ENCODE measurements around the gene CNIH3.

CNIH3 gene

GRCh38 chr1:224594851-224595250 lies 21.3 kb upstream of the CNIH3 start:
- Mint-ChIP-seq H3K36me3 (no peaks in the 10 kb centered on the region), H3K4me1 (peaks cover 9% of the 10 kb centered on the region), H3K27me3 (no peaks in the 10 kb centered on the region), H3K27ac (no peak overlapping the region), H3K9me3 (no peaks in the 10 kb centered on the region), H3K4me3 (no peak overlapping the region)
- no peak for ATAC-seq

DNA sequence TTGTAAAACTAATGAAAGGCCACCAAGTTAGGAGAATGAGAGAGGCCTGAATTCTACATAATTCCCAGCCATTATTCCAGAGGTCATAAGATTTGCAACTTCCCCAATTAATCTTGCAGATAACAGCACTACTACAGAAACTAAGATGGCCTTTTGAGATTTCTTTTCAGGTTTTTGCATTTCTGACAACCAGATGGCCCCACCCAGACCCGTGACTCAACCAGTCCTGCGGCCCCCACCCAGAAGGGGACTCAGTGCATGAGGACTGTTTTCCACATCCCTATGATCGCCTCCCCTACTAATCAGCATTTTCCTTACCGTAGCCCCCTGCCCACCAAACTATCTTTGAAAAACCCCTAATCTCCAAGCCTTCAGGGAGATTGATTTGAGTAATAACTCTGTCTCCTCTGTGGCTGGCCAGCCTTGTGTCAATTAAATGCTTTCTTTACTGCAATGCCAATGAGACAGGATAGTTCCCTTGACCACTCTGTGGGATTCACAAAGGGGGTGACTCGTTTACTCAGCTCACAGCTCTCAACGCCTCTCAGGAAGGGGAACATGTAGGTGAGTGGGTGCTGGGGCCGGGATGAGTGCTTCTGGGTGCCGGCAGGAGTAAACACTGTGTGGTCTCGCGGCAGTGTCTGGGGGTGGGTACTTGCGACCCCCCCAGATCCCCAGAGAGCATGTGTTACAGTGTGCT lies 10.5 kb upstream of the CNIH3 start:
- Mint-ChIP-seq H3K4me3 (no peak overlapping the region), H3K36me3 (peaks cover 5% of the 10 kb centered on the region), H3K27me3 (peaks cover 56% of the 10 kb centered on the region), H3K9me3 (peaks cover 2% of the 10 kb centered on the region), H3K4me1 (no peaks in the 10 kb centered on the region), H3K27ac (no peak overlapping the region)
- no peak for ATAC-seq

GRCh38 chr1:224607188-224608148 lies 8.6 kb upstream of the CNIH3 start:
- Mint-ChIP-seq H3K27me3 (peaks cover 56% of the 10 kb centered on the region), H3K4me3 (no peak overlapping the region), H3K9me3 (peaks cover 2% of the 10 kb centered on the region), H3K36me3 (peaks cover 5% of the 10 kb centered on the region), H3K4me1 (no peaks in the 10 kb centered on the region), H3K27ac (no peak overlapping the region)
- ATAC-seq: no peak

GRCh38 chr1:224609333-224609732 lies 6.8 kb upstream of the CNIH3 start:
- Mint-ChIP-seq H3K4me3 (no peak overlapping the region), H3K4me1 (no peaks in the 10 kb centered on the region)

GRCh38 chr1:224612246-224612645 lies 3.9 kb upstream of the CNIH3 start:
- H3K36me3 Mint-ChIP-seq: no peaks in the 10 kb centered on the region
- H3K27me3 Mint-ChIP-seq: peaks cover 53% of the 10 kb centered on the region
- no peaks in the 10 kb centered on the region for H3K9me3 Mint-ChIP-seq
- H3K27ac Mint-ChIP-seq: no peak overlapping the region
- H3K4me3 Mint-ChIP-seq: no peak overlapping the region
- H3K4me1 Mint-ChIP-seq: peaks cover 8% of the 10 kb centered on the region
- no peak for ATAC-seq

More at GRCh38 chr1:224609333-224609732, 6.8 kb upstream of the CNIH3 start:
- no peak for ATAC-seq
- peaks cover 5% of the 10 kb centered on the region for H3K36me3 Mint-ChIP-seq
- peaks cover 58% of the 10 kb centered on the region for H3K27me3 Mint-ChIP-seq
- H3K27ac Mint-ChIP-seq: no peak overlapping the region
- H3K9me3 Mint-ChIP-seq: peaks cover 2% of the 10 kb centered on the region

DNA sequence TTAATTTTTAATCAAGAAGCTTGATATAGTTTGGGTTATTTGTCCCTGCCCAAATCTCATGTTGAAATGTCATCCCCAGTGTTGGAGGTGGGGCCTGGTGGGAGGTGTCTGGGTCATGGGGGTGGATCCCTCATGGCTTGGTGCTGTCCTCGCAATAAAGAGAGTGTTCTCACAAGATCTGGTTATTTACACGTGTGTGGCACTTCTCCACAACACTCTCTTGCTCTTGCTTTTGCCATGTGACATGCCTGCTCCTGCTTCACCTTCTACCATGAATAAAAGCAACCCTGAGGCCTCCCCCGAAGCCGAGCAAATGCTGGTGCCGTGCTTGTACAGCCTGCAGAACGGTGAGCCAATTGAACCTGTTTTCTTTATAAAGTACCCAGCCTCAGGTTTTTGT lies 2.6 kb upstream of the CNIH3 start:
- H3K9me3 Mint-ChIP-seq: no peaks in the 10 kb centered on the region
- H3K36me3 Mint-ChIP-seq: no peaks in the 10 kb centered on the region
- H3K27ac Mint-ChIP-seq: no peak overlapping the region
- H3K27me3 Mint-ChIP-seq: peaks cover 59% of the 10 kb centered on the region
- peaks cover 13% of the 10 kb centered on the region for H3K4me1 Mint-ChIP-seq
- no peak for ATAC-seq
- H3K4me3 Mint-ChIP-seq: no peak overlapping the region

- Mint-ChIP-seq H3K4me1 (peaks cover 13% of the 10 kb centered on the region), H3K4me3 (peak overlapping the region; percentile 44), H3K9me3 (peaks cover 6% of the 10 kb centered on the region), H3K27me3 (peaks cover 65% of the 10 kb centered on the region), H3K27ac (no peak overlapping the region), H3K36me3 (no peaks in the 10 kb centered on the region)
- no peak for ATAC-seq
Measured at GRCh38 chr1:224616756-224617409, 766 bp downstream of the CNIH3 start.

- Mint-ChIP-seq H3K36me3 (no peaks in the 10 kb centered on the region), H3K27ac (no peak overlapping the region), H3K4me1 (peaks cover 13% of the 10 kb centered on the region), H3K27me3 (peaks cover 70% of the 10 kb centered on the region), H3K4me3 (no peak overlapping the region), H3K9me3 (peaks cover 12% of the 10 kb centered on the region)
- no peak for ATAC-seq
Measured at GRCh38 chr1:224617410-224618355, 1.6 kb downstream of the CNIH3 start.

GRCh38 chr1:224619209-224619608 lies 3.1 kb downstream of the CNIH3 start:
- ATAC-seq: no peak
- Mint-ChIP-seq H3K27me3 (peaks cover 77% of the 10 kb centered on the region), H3K9me3 (peaks cover 12% of the 10 kb centered on the region), H3K4me1 (peaks cover 13% of the 10 kb centered on the region), H3K27ac (no peak overlapping the region), H3K36me3 (no peaks in the 10 kb centered on the region), H3K4me3 (no peak overlapping the region)

DNA sequence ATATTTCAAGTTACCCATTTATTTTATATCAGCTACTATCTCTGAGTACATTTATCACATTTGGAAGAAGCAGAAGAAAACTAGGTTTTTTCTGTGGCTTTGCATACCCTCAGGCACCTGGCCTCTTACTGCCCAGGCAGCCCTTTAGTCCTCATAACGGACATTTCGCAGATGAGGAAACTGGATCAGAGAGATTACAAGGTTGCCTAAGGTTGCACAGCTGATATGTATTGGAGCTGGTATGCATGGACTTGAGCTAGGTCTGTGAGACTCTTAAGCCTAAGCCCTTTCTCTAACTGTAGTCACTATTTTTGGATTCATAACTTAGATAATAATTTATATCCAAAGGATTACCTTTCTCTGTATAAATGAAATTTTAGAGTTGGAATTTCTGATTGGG lies 4.0 kb downstream of the CNIH3 start:
- Mint-ChIP-seq H3K27me3 (peaks cover 78% of the 10 kb centered on the region), H3K9me3 (peaks cover 12% of the 10 kb centered on the region), H3K36me3 (no peaks in the 10 kb centered on the region), H3K4me3 (no peak overlapping the region), H3K27ac (no peak overlapping the region), H3K4me1 (peaks cover 13% of the 10 kb centered on the region)
- ATAC-seq: no peak

- Mint-ChIP-seq H3K9me3 (peaks cover 12% of the 10 kb centered on the region), H3K27ac (no peak overlapping the region), H3K27me3 (peaks cover 71% of the 10 kb centered on the region), H3K4me3 (no peak overlapping the region), H3K4me1 (peaks cover 6% of the 10 kb centered on the region), H3K36me3 (no peaks in the 10 kb centered on the region)
- ATAC-seq: no peak
Measured at GRCh38 chr1:224621813-224622682, 5.9 kb downstream of the CNIH3 start.

DNA sequence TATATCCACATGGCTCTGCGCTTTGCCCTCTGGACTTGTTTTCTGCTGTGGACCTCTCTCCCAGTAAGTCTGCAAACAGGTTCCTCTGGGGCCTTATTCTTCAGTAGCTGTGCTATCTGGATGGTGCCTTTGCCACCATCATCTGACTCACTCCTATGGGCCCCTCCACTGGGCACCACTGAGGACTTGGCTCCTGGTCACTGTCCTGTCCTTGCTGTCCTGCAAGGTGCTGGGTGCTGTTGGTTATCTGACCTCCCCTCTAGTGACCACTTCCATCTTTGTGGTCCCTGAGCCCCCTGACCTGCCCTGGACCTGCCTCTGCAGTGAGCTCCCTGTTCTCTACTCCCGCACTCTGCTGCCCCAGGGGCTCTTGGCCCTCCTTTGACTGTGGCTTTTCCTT lies 6.7 kb downstream of the CNIH3 start:
- H3K36me3 Mint-ChIP-seq: no peaks in the 10 kb centered on the region
- peaks cover 63% of the 10 kb centered on the region for H3K27me3 Mint-ChIP-seq
- peaks cover 12% of the 10 kb centered on the region for H3K9me3 Mint-ChIP-seq
- H3K27ac Mint-ChIP-seq: no peak overlapping the region
- H3K4me1 Mint-ChIP-seq: no peaks in the 10 kb centered on the region
- H3K4me3 Mint-ChIP-seq: no peak overlapping the region
- no peak for ATAC-seq

DNA sequence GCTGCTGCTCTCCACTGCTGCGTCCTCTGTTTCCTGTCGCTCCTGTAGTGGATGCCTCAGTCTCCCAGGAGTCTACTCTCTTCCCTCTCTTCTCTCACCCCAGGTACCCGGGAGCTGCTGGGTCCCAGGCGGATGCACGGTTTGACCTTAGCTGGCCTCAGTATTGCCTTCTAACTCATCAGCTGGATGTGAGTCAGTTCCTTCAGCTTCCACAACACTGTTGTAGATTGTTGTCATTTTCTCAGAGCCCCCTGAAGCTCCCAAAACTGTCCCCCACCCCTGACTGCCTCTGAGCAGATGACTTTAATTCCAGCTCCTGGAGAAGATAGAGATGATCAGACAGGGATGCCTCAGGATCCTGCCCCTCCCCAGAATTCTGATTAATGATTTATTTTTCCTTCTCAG lies 7.2 kb downstream of the CNIH3 start:
- H3K27ac Mint-ChIP-seq: no peak overlapping the region
- no peak for ATAC-seq
- H3K4me3 Mint-ChIP-seq: no peak overlapping the region

More for the DNA sequence above, 7.2 kb downstream of the CNIH3 start:
- H3K9me3 Mint-ChIP-seq: peaks cover 12% of the 10 kb centered on the region
- peaks cover 58% of the 10 kb centered on the region for H3K27me3 Mint-ChIP-seq
- no peaks in the 10 kb centered on the region for H3K4me1 Mint-ChIP-seq
- H3K36me3 Mint-ChIP-seq: no peaks in the 10 kb centered on the region
